ENCODE results near the gene TBC1D9. TPM values are rescaled to one million over a fixed set of nuclear protein-coding genes. Genes with fewer than 3 reads are reported as not detected.

TBC1D9 gene
- polyA plus RNA-seq, 1 of the 3 experiments (the other 2 are of a cell fraction) = 13.5 TPM

GRCh38 chr4:140659943-140660700 lies 96.1 kb downstream of the TBC1D9 start:
- WGBS (ENCODE audit: low lambda C conversion rate) = 86% methylated on average over 6 of the region's 6 CpGs
- no peaks in the 10 kb centered on the region for H3K4me1 ChIP-seq (ENCODE audit: control insufficient read depth in 1 of 2, insufficient read depth in 2 of 2, low read depth in 1 of 2, low read length in 1 of 2)
- no peaks in the 10 kb centered on the region for H3K9me2 ChIP-seq
- no peaks in the 10 kb centered on the region for H3K9me3 ChIP-seq
- no peak overlapping the region for H3K9ac ChIP-seq
- CTCF ChIA-PET = no interaction called here
- H3K36me3 ChIP-seq (replicated peaks in 1 of 2; ENCODE audit: control insufficient read depth in 1 of 2, insufficient read depth in 2 of 2, low read length in 1 of 2) = peaks cover 48 to 50% of the 10 kb centered on the region in 2 experiments
- no peak overlapping the region for H3K4me3 ChIP-seq (ENCODE audit: low read depth in 2 of 2, low read length in 1 of 2)
- H3K4me2 ChIP-seq = no peak overlapping the region
- no peak for TF ChIP-seq ZBTB33 (IDR thresholded peaks at IDR 0.05; ENCODE audit: borderline replicate concordance, low read depth)
- no peak for TF ChIP-seq SIN3A (IDR thresholded peaks at IDR 0.05; ENCODE audit: borderline replicate concordance, low read depth, low read length)
- no peak for TF ChIP-seq NRF1 (IDR thresholded peaks at IDR 0.05; ENCODE audit: low read depth, low read length)
- TF ChIP-seq TEAD4 (IDR thresholded peaks at IDR 0.05; ENCODE audit: borderline replicate concordance, insufficient read depth) = no peak
- TF ChIP-seq RAD21 (IDR thresholded peaks at IDR 0.05; ENCODE audit: low read length) = no peak
- no peak for TF ChIP-seq USF2 (IDR thresholded peaks at IDR 0.05; ENCODE audit: borderline replicate concordance, low read depth, low read length)
- TF ChIP-seq TCF12 (IDR thresholded peaks at IDR 0.05) = no peak
- no peak for TF ChIP-seq YY1 (IDR thresholded peaks at IDR 0.05; ENCODE audit: low read depth)
- TF ChIP-seq RFX5 (IDR thresholded peaks at IDR 0.05; ENCODE audit: low read length) = no peak
- TF ChIP-seq TAF1 (IDR thresholded peaks at IDR 0.05; ENCODE audit: borderline replicate concordance, low read depth, low read length) = no peak
- TF ChIP-seq POLR2AphosphoS5 (IDR thresholded peaks at IDR 0.05; ENCODE audit: low read depth, low read length) = no peak
- no peak for TF ChIP-seq USF1 (IDR thresholded peaks at IDR 0.05; ENCODE audit: borderline replicate concordance, low read depth)
- no peak for TF ChIP-seq JUND (IDR thresholded peaks at IDR 0.05)
- no peak for TF ChIP-seq ELF1 (IDR thresholded peaks at IDR 0.05)
- TF ChIP-seq MAX (IDR thresholded peaks at IDR 0.05; ENCODE audit: low read depth) = no peak
- no peaks in the 10 kb centered on the region for H3K27me3 ChIP-seq (ENCODE audit: insufficient read depth)
- POLR2A ChIA-PET = no interaction called here
- H3K27ac ChIP-seq (ENCODE audit: low read depth in 2 of 2, low read length in 1 of 2) = no peak overlapping the region
- DNase-seq = no peak
- no peaks in the 10 kb centered on the region for H3F3A ChIP-seq (replicated peaks; ENCODE audit: insufficient read depth)
- no peaks in the 10 kb centered on the region for H3K79me2 ChIP-seq (ENCODE audit: insufficient read depth)
- no peak overlapping the region for H2AFZ ChIP-seq (ENCODE audit: low read depth)
- no peaks in the 10 kb centered on the region for H4K20me1 ChIP-seq (ENCODE audit: insufficient read depth)

Data from SK-N-SH (cell line).